Measurements from ENCODE around the gene REEP5. TPM values are rescaled to one million over a fixed set of nuclear protein-coding genes. Genes with fewer than 3 reads are reported as not detected.

Gene REEP5
- total and polyA plus RNA-seq, 4 donors, result 41.5 to 182 (median 44.0) TPM

DNA sequence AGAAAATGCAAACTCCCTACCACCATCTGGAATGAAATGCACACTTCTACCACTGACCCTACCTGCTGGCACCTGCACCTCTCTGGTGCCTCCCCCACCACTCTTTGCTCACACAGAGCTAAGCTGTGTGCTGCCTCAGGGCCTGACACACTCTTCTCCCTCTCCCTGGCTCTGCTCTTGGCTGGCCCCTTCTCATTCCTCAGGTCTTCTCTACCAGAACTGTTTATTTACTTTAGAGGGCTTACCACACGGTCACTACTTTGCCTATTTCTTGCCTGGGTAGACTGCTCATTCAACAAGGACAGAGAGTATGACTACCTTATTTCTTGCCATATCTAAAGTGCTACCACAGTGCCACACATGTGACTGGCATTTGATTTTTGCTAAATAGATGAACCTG, 3.3 kb downstream of the REEP5 start:
- H3K27ac ChIP-seq (ENCODE audit: low read depth in 1 of 2, low read length in 2 of 2), result no peak overlapping the region
- WGBS, result 84% methylated on average over 1 of the region's 1 CpG

More for the DNA sequence above, 3.3 kb downstream of the REEP5 start:
- no peak overlapping the region for H3K9ac ChIP-seq (ENCODE audit: low read depth in 1 of 2, low read length in 2 of 2)
- peaks cover 1 to 17% (median 11%) of the 10 kb centered on the region in 4 donors for H3K4me1 ChIP-seq (ENCODE audit: control insufficient read depth in 4 of 4, insufficient read depth in 4 of 4, low read length in 3 of 4)
- DNase-seq (ENCODE audit: low spot score), result no peak
- no peaks in the 10 kb centered on the region for H3K9me3 ChIP-seq (ENCODE audit: control insufficient read depth in 4 of 4, low read length in 3 of 4)
- H3K4me3 ChIP-seq (ENCODE audit: low read depth in 1 of 3, low read length in 3 of 3), result no peak overlapping the region
- peaks cover 0 to 13% (median 9%) of the 10 kb centered on the region in 4 donors for H3K36me3 ChIP-seq (ENCODE audit: control insufficient read depth in 4 of 4, insufficient read depth in 3 of 4, low read depth in 1 of 4, low read length in 3 of 4)
- TF ChIP-seq FOXA1 (IDR thresholded peaks at IDR 0.05) (no peak), FOXA2 (IDR thresholded peaks at IDR 0.05) (no peak), GABPA (IDR thresholded peaks at IDR 0.05 in 1 of 2, conservative IDR thresholded peaks at IDR 0.05 in 1 of 2) (no peak), JUND (IDR thresholded peaks at IDR 0.05) (no peak), YY1 (IDR thresholded peaks at IDR 0.05) (no peak), RAD21 (IDR thresholded peaks at IDR 0.05) (no peak), ZBTB33 (IDR thresholded peaks at IDR 0.05) (no peak), TAF1 (conservative IDR thresholded peaks at IDR 0.05) (no peak), HNF4G (IDR thresholded peaks at IDR 0.05) (no peak), ATF3 (IDR thresholded peaks at IDR 0.05) (no peak), HNF4A (conservative IDR thresholded peaks at IDR 0.05) (no peak), EGR1 (IDR thresholded peaks at IDR 0.05; ENCODE audit: low read depth in 2 of 2) (no peak), REST (IDR thresholded peaks at IDR 0.05) (no peak), SP1 (IDR thresholded peaks at IDR 0.05) (no peak), RXRA (IDR thresholded peaks at IDR 0.05) (no peak)
- TF ChIP-seq, protein P1, sequence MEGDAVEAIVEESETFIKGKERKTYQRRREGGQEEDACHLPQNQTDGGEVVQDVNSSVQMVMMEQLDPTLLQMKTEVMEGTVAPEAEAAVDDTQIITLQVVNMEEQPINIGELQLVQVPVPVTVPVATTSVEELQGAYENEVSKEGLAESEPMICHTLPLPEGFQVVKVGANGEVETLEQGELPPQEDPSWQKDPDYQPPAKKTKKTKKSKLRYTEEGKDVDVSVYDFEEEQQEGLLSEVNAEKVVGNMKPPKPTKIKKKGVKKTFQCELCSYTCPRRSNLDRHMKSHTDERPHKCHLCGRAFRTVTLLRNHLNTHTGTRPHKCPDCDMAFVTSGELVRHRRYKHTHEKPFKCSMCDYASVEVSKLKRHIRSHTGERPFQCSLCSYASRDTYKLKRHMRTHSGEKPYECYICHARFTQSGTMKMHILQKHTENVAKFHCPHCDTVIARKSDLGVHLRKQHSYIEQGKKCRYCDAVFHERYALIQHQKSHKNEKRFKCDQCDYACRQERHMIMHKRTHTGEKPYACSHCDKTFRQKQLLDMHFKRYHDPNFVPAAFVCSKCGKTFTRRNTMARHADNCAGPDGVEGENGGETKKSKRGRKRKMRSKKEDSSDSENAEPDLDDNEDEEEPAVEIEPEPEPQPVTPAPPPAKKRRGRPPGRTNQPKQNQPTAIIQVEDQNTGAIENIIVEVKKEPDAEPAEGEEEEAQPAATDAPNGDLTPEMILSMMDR (IDR thresholded peaks at IDR 0.05; ENCODE audit: low read depth, low read length, missing input control), result no peak
- TF ChIP-seq, protein P2, sequence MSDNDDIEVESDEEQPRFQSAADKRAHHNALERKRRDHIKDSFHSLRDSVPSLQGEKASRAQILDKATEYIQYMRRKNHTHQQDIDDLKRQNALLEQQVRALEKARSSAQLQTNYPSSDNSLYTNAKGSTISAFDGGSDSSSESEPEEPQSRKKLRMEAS (IDR thresholded peaks at IDR 0.05), result no peak
- H3K27me3 ChIP-seq (ENCODE audit: control insufficient read depth in 4 of 4, insufficient read depth in 4 of 4, low read length in 3 of 4), result no peaks in the 10 kb centered on the region
